Measurements from ENCODE around the gene IPO8.
"Not testable (repeated sequence)": the region's sequence is repeated elsewhere in the genome, so short reads cannot be mapped to it uniquely, and the experiment has no call there.

The IPO8 gene

GRCh38 chr12:30622509-30622908, 73.2 kb downstream of the IPO8 start:
- no peak for TF ChIP-seq CTCF (IDR thresholded peaks at IDR 0.05; ENCODE audit: insufficient read depth, low read length, poor library complexity, severe bottlenecking)
- peak; percentile 17 for DNase-seq (ENCODE audit: extremely low read depth, insufficient read length)
- H3K27me3 ChIP-seq (replicated peaks; ENCODE audit: control insufficient read depth, insufficient read depth, low read length): no peaks in the 10 kb centered on the region
- no peaks in the 10 kb centered on the region for H3K36me3 ChIP-seq (ENCODE audit: control insufficient read depth, insufficient read depth, low read length)
- no peak overlapping the region for H3K4me3 ChIP-seq (replicated peaks; ENCODE audit: low read depth, low read length)

GRCh38 chr12:30621663-30622241, 73.9 kb downstream of the IPO8 start:
- not testable (repeated sequence) for DNase-seq (ENCODE audit: extremely low read depth, insufficient read length); H3K27me3 ChIP-seq (replicated peaks; ENCODE audit: control insufficient read depth, insufficient read depth, low read length)

GRCh38 chr12:30617346-30618016, 78.2 kb downstream of the IPO8 start:
- TF ChIP-seq CTCF (IDR thresholded peaks at IDR 0.05; ENCODE audit: insufficient read depth, low read length, poor library complexity, severe bottlenecking): no peak
- Histone ChIP-seq H3K4me3 (replicated peaks; ENCODE audit: low read depth, low read length) (no peak overlapping the region), H3K36me3 (ENCODE audit: control insufficient read depth, insufficient read depth, low read length) (no peaks in the 10 kb centered on the region), H3K27me3 (replicated peaks; ENCODE audit: control insufficient read depth, insufficient read depth, low read length) (no peaks in the 10 kb centered on the region)
- DNase-seq (ENCODE audit: extremely low read depth, insufficient read length): no peak

More at GRCh38 chr12:30621663-30622241, 73.9 kb downstream of the IPO8 start:
- H3K4me3 ChIP-seq (replicated peaks; ENCODE audit: low read depth, low read length); H3K36me3 ChIP-seq (ENCODE audit: control insufficient read depth, insufficient read depth, low read length): not testable (repeated sequence)

GRCh38 chr12:30614031-30614430, 81.6 kb downstream of the IPO8 start:
- no peaks in the 10 kb centered on the region for H3K36me3 ChIP-seq (ENCODE audit: control insufficient read depth, insufficient read depth, low read length)
- no peak for TF ChIP-seq CTCF (IDR thresholded peaks at IDR 0.05; ENCODE audit: insufficient read depth, low read length, poor library complexity, severe bottlenecking)
- H3K4me3 ChIP-seq (replicated peaks; ENCODE audit: low read depth, low read length): no peak overlapping the region
- no peaks in the 10 kb centered on the region for H3K27me3 ChIP-seq (replicated peaks; ENCODE audit: control insufficient read depth, insufficient read depth, low read length)
- no peak for DNase-seq (ENCODE audit: extremely low read depth, insufficient read length)

- no peak for TF ChIP-seq CTCF (IDR thresholded peaks at IDR 0.05; ENCODE audit: insufficient read depth, low read length, poor library complexity, severe bottlenecking)
- DNase-seq (ENCODE audit: extremely low read depth, insufficient read length): no peak
- Histone ChIP-seq H3K4me3 (replicated peaks; ENCODE audit: low read depth, low read length) (no peak overlapping the region), H3K36me3 (ENCODE audit: control insufficient read depth, insufficient read depth, low read length) (no peaks in the 10 kb centered on the region), H3K27me3 (replicated peaks; ENCODE audit: control insufficient read depth, insufficient read depth, low read length) (no peaks in the 10 kb centered on the region)
Measured at GRCh38 chr12:30613119-30613830, 82.4 kb downstream of the IPO8 start.

- Histone ChIP-seq H3K36me3 (ENCODE audit: control insufficient read depth, insufficient read depth, low read length) (no peaks in the 10 kb centered on the region), H3K27me3 (replicated peaks; ENCODE audit: control insufficient read depth, insufficient read depth, low read length) (no peaks in the 10 kb centered on the region), H3K4me3 (replicated peaks; ENCODE audit: low read depth, low read length) (no peak overlapping the region)
- TF ChIP-seq CTCF (IDR thresholded peaks at IDR 0.05; ENCODE audit: insufficient read depth, low read length, poor library complexity, severe bottlenecking): no peak
- DNase-seq (ENCODE audit: extremely low read depth, insufficient read length): no peak
Measured at GRCh38 chr12:30610718-30611117, 85.0 kb downstream of the IPO8 start.

GRCh38 chr12:30609819-30610218, 85.8 kb downstream of the IPO8 start:
- not testable (repeated sequence) for H3K36me3 ChIP-seq (ENCODE audit: control insufficient read depth, insufficient read depth, low read length); H3K4me3 ChIP-seq (replicated peaks; ENCODE audit: low read depth, low read length); H3K27me3 ChIP-seq (replicated peaks; ENCODE audit: control insufficient read depth, insufficient read depth, low read length); DNase-seq (ENCODE audit: extremely low read depth, insufficient read length)

GRCh38 chr12:30604302-30604701, 91.4 kb downstream of the IPO8 start:
- H3K4me3 ChIP-seq (replicated peaks; ENCODE audit: low read depth, low read length); DNase-seq (ENCODE audit: extremely low read depth, insufficient read length); H3K27me3 ChIP-seq (replicated peaks; ENCODE audit: control insufficient read depth, insufficient read depth, low read length); H3K36me3 ChIP-seq (ENCODE audit: control insufficient read depth, insufficient read depth, low read length): not testable (repeated sequence)
